ENCODE data around the gene C22orf42.
"Not testable (repeated sequence)": the region's sequence is repeated elsewhere in the genome, so short reads cannot be mapped to it uniquely, and the experiment has no call there.

GRCh38 chr22:32138576-32138975 lies 20.5 kb downstream of the C22orf42 start:
- not testable (repeated sequence) for TF ChIP-seq POLR2A (IDR thresholded peaks at IDR 0.05)
- TF ChIP-seq, protein P1, sequence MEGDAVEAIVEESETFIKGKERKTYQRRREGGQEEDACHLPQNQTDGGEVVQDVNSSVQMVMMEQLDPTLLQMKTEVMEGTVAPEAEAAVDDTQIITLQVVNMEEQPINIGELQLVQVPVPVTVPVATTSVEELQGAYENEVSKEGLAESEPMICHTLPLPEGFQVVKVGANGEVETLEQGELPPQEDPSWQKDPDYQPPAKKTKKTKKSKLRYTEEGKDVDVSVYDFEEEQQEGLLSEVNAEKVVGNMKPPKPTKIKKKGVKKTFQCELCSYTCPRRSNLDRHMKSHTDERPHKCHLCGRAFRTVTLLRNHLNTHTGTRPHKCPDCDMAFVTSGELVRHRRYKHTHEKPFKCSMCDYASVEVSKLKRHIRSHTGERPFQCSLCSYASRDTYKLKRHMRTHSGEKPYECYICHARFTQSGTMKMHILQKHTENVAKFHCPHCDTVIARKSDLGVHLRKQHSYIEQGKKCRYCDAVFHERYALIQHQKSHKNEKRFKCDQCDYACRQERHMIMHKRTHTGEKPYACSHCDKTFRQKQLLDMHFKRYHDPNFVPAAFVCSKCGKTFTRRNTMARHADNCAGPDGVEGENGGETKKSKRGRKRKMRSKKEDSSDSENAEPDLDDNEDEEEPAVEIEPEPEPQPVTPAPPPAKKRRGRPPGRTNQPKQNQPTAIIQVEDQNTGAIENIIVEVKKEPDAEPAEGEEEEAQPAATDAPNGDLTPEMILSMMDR (IDR thresholded peaks at IDR 0.05 in 4 of 5, conservative IDR thresholded peaks at IDR 0.05 in 1 of 5) = not testable (repeated sequence)
